Transverse colon (tissue), 4 donors: ENCODE measurements around the gene PKNOX1.

Experiments
- CTCF ChIP-seq, 5 experiments: fragments of 200-600 bp in 3 of 5; fragments of 450-650 bp in 2 of 5; sonication (generic) in 3 of 5; IDR thresholded peaks; 1 replicate in 2 of 5; 2 replicates in 3 of 5; pipeline ENCODE4 v1.5.1; 2016 to 2017; ENCODE audit warnings: antibody characterized with exemption in 5 of 5, inconsistent platforms in 3 of 5, mild to moderate bottlenecking in 2 of 5, moderate library complexity in 1 of 5
- EP300 ChIP-seq: sonication (generic); formaldehyde crosslinking; IDR thresholded peaks from one replicate; pipeline ENCODE4 v1.6.1; 2017; ENCODE audit warnings: antibody characterized with exemption, low read depth
- POLR2A ChIP-seq: fragments of 450-650 bp; IDR thresholded peaks from one replicate; pipeline ENCODE4 v1.6.1; 2016; ENCODE audit warnings: antibody characterized with exemption, mild to moderate bottlenecking, moderate library complexity
- POLR2AphosphoS5 ChIP-seq, 3 donors: sonication (generic); formaldehyde crosslinking; IDR thresholded peaks; one replicate each; pipeline ENCODE4 v1.6.1; 2016; ENCODE audit warnings: antibody characterized with exemption in 3 of 3

DNA sequence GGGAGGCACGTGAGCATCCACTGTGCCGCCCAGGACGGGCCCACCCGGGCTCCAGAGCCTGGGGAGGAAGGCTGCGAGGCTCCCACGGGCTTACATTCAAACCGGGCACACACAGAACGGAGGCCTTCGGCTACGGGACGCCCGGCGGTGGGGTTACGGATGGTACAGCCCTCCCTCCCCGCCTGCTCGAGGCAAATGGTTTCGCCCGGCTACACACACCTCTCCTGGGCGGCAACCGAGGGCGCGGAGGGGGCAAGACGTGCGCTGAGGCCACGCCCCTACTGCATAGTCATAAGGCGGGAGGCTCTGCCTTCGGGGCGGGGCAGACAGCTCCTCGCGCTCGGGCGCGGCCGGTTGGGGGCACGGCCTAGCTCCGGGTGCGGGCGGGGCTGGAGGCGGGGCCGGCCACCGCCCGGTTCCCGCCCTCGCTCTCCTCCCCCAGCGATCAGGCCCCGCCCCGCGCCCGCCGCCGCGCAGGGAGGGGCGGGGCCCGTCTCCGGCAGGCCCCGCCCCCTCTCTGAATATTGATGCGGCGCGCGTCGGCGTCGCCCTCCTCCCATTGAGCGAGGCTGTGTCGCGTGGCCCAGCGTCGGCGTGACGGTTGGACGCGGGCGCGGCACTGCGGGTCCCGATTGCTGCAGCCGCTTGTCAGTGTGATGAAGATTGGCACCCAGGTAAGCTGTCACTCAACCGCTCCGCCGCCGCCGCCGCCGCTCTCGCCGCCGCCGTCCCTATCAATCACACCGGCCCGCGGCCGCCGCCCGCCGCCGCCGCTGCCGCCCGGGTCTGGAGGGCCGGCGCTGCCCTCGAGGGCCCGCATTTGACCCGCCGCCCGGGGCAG, at the start of gene PKNOX1:
- TF ChIP-seq CTCF (IDR thresholded peaks at IDR 0.05) (peak in 2 of 5 experiments; percentile 56 to 73), POLR2A (peak; percentile 41), POLR2AphosphoS5 (IDR thresholded peaks at IDR 0.05) (peak; percentile 10 to 86 (median 72)), EP300 (no peak)
